Mucosa of stomach (tissue), 1 donor: ENCODE results near the gene CES5A.

ENCODE experiments used
- H3K27me3 ChIP-seq: one replicate; pipeline ENCODE4 v1.7.0; 2013; ENCODE audit warnings: mild to moderate bottlenecking, low read length; ENCODE audit not compliant: control insufficient read depth, insufficient read depth
- H3K36me3 ChIP-seq: one replicate; pipeline ENCODE4 v1.7.0; 2013; ENCODE audit warnings: low read length; ENCODE audit not compliant: control insufficient read depth, insufficient read depth
- H3K4me1 ChIP-seq: one replicate; pipeline ENCODE4 v1.7.0; 2013; ENCODE audit warnings: mild to moderate bottlenecking, low read length; ENCODE audit not compliant: control insufficient read depth, insufficient read depth
- H3K4me3 ChIP-seq: one replicate; pipeline ENCODE4 v1.7.0; 2013; ENCODE audit warnings: low read length
- H3K9ac ChIP-seq: one replicate; pipeline ENCODE4 v1.7.0; 2013; ENCODE audit warnings: mild to moderate bottlenecking, low read length, moderate library complexity
- H3K9me3 ChIP-seq: one replicate; pipeline ENCODE4 v1.7.0; 2013; ENCODE audit warnings: mild to moderate bottlenecking, low read length, moderate library complexity; ENCODE audit not compliant: control insufficient read depth
- donor health status: Pancreatic carcinoma.

CES5A gene

GRCh38 chr16:55907661-55908060 lies 32.5 kb upstream of the CES5A start:
- no peaks in the 10 kb centered on the region for H3K36me3 ChIP-seq
- H3K27me3 ChIP-seq = no peaks in the 10 kb centered on the region
- no peak overlapping the region for H3K4me3 ChIP-seq
- no peak overlapping the region for H3K9ac ChIP-seq
- no peaks in the 10 kb centered on the region for H3K9me3 ChIP-seq
- H3K4me1 ChIP-seq = no peaks in the 10 kb centered on the region

GRCh38 chr16:55906123-55906522 lies 30.9 kb upstream of the CES5A start:
- no peaks in the 10 kb centered on the region for H3K27me3 ChIP-seq
- H3K36me3 ChIP-seq = no peaks in the 10 kb centered on the region
- H3K4me1 ChIP-seq = no peaks in the 10 kb centered on the region
- H3K9me3 ChIP-seq = no peaks in the 10 kb centered on the region
- no peak overlapping the region for H3K9ac ChIP-seq
- H3K4me3 ChIP-seq = no peak overlapping the region

- H3K27me3 ChIP-seq = no peaks in the 10 kb centered on the region
- no peaks in the 10 kb centered on the region for H3K4me1 ChIP-seq
- H3K4me3 ChIP-seq = no peak overlapping the region
- no peak overlapping the region for H3K9ac ChIP-seq
- no peaks in the 10 kb centered on the region for H3K36me3 ChIP-seq
- H3K9me3 ChIP-seq = no peaks in the 10 kb centered on the region
Observed at GRCh38 chr16:55905651-55906050, 30.5 kb upstream of the CES5A start.

- H3K27me3 ChIP-seq = no peaks in the 10 kb centered on the region
- no peaks in the 10 kb centered on the region for H3K4me1 ChIP-seq
- no peak overlapping the region for H3K9ac ChIP-seq
- no peaks in the 10 kb centered on the region for H3K36me3 ChIP-seq
- H3K9me3 ChIP-seq = no peaks in the 10 kb centered on the region
- no peak overlapping the region for H3K4me3 ChIP-seq
Observed at GRCh38 chr16:55901566-55902217, 26.5 kb upstream of the CES5A start.

GRCh38 chr16:55900616-55901393 lies 25.6 kb upstream of the CES5A start:
- no peaks in the 10 kb centered on the region for H3K27me3 ChIP-seq
- no peak overlapping the region for H3K4me3 ChIP-seq
- H3K36me3 ChIP-seq = no peaks in the 10 kb centered on the region
- H3K9me3 ChIP-seq = no peaks in the 10 kb centered on the region
- no peak overlapping the region for H3K9ac ChIP-seq
- H3K4me1 ChIP-seq = no peaks in the 10 kb centered on the region

- Histone ChIP-seq H3K36me3 (no peaks in the 10 kb centered on the region), H3K4me3 (no peak overlapping the region), H3K9me3 (no peaks in the 10 kb centered on the region), H3K27me3 (no peaks in the 10 kb centered on the region), H3K4me1 (no peaks in the 10 kb centered on the region), H3K9ac (no peak overlapping the region)
Observed at GRCh38 chr16:55899857-55900256, 24.7 kb upstream of the CES5A start.

- H3K36me3 ChIP-seq = no peaks in the 10 kb centered on the region
- H3K9ac ChIP-seq = no peak overlapping the region
- no peaks in the 10 kb centered on the region for H3K27me3 ChIP-seq
Observed at GRCh38 chr16:55898592-55898991, 23.4 kb upstream of the CES5A start.

GRCh38 chr16:55892821-55893220 lies 17.6 kb upstream of the CES5A start:
- no peaks in the 10 kb centered on the region for H3K36me3 ChIP-seq
- H3K9me3 ChIP-seq = no peaks in the 10 kb centered on the region
- H3K9ac ChIP-seq = no peak overlapping the region
- H3K4me3 ChIP-seq = no peak overlapping the region
- no peaks in the 10 kb centered on the region for H3K4me1 ChIP-seq
- H3K27me3 ChIP-seq = no peaks in the 10 kb centered on the region

More at GRCh38 chr16:55898592-55898991, 23.4 kb upstream of the CES5A start:
- Histone ChIP-seq H3K4me3 (no peak overlapping the region), H3K9me3 (no peaks in the 10 kb centered on the region), H3K4me1 (no peaks in the 10 kb centered on the region)

- H3K4me3 ChIP-seq = no peak overlapping the region
- no peak overlapping the region for H3K9ac ChIP-seq
- H3K4me1 ChIP-seq = no peaks in the 10 kb centered on the region
- no peaks in the 10 kb centered on the region for H3K9me3 ChIP-seq
- H3K27me3 ChIP-seq = no peaks in the 10 kb centered on the region
- H3K36me3 ChIP-seq = no peaks in the 10 kb centered on the region
Observed at GRCh38 chr16:55889518-55889917, 14.3 kb upstream of the CES5A start.

GRCh38 chr16:55888546-55888945 lies 13.4 kb upstream of the CES5A start:
- Histone ChIP-seq H3K4me1 (no peaks in the 10 kb centered on the region), H3K36me3 (no peaks in the 10 kb centered on the region), H3K4me3 (no peak overlapping the region), H3K9me3 (no peaks in the 10 kb centered on the region), H3K9ac (no peak overlapping the region), H3K27me3 (no peaks in the 10 kb centered on the region)

- Histone ChIP-seq H3K9ac (no peak overlapping the region), H3K27me3 (no peaks in the 10 kb centered on the region), H3K36me3 (no peaks in the 10 kb centered on the region), H3K9me3 (no peaks in the 10 kb centered on the region), H3K4me1 (no peaks in the 10 kb centered on the region), H3K4me3 (no peak overlapping the region)
Observed at GRCh38 chr16:55876854-55877253, 1.7 kb upstream of the CES5A start.

GRCh38 chr16:55873122-55873521 lies 2.1 kb downstream of the CES5A start:
- Histone ChIP-seq H3K4me1 (no peaks in the 10 kb centered on the region), H3K9me3 (no peaks in the 10 kb centered on the region)

More at GRCh38 chr16:55873122-55873521, 2.1 kb downstream of the CES5A start:
- H3K36me3 ChIP-seq = no peaks in the 10 kb centered on the region
- no peak overlapping the region for H3K4me3 ChIP-seq
- no peaks in the 10 kb centered on the region for H3K27me3 ChIP-seq
- H3K9ac ChIP-seq = no peak overlapping the region
